Activated naive CD8-positive, alpha-beta T cell (primary cell): Measurements from ENCODE around the gene MTFMT.

Experiments used
- H3K27ac Mint-ChIP-seq: one replicate; pipeline ENCODE4 v1.8.0; 2021; ENCODE audit warnings: mixed read lengths
- H3K27me3 Mint-ChIP-seq: one replicate; pipeline ENCODE4 v1.8.0; 2021; ENCODE audit warnings: mixed read lengths
- H3K36me3 Mint-ChIP-seq: one replicate; pipeline ENCODE4 v1.8.0; 2021; ENCODE audit warnings: mixed read lengths
- H3K4me1 Mint-ChIP-seq: one replicate; pipeline ENCODE4 v1.8.0; 2021; ENCODE audit warnings: low read depth, mixed read lengths
- H3K4me3 Mint-ChIP-seq: one replicate; pipeline ENCODE4 v1.8.0; 2021; ENCODE audit warnings: mild to moderate bottlenecking, mixed read lengths
- H3K9me3 Mint-ChIP-seq: one replicate; pipeline ENCODE4 v1.8.0; 2021; ENCODE audit warnings: low read depth, mixed read lengths

The MTFMT gene

DNA sequence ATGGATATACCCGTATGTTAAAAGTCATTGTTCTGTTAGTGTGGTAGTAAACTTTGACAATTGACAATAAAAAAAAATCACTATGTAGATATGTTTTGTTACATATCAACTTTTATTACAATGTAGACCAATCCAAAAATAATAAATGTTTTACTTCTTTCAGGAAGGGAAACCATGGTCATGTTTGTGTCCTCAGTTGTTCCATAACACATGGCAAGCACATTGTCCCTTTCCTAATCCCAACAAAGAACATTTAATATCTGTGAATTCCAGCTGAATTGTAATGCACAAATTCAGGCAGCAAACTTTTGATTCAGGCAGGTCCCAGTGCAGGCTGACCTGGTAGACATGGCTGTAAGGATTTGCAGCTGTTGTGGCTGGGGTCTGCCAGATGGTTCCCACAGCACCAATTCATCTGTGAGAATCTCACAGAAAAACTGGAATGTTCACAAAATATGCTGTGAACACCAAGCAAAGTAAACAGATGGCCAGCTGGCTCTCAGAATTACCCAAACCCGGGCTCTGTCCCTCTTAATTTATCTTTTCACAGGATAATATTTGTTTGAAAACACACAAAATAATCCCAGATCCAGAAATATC lies 37.8 kb downstream of the MTFMT start:
- H3K4me3 Mint-ChIP-seq = peak overlapping the region; percentile 61
- no peaks in the 10 kb centered on the region for H3K9me3 Mint-ChIP-seq
- peaks cover 35% of the 10 kb centered on the region for H3K4me1 Mint-ChIP-seq
- no peaks in the 10 kb centered on the region for H3K27me3 Mint-ChIP-seq
- H3K36me3 Mint-ChIP-seq = peaks cover 3% of the 10 kb centered on the region
- H3K27ac Mint-ChIP-seq = no peak overlapping the region

DNA sequence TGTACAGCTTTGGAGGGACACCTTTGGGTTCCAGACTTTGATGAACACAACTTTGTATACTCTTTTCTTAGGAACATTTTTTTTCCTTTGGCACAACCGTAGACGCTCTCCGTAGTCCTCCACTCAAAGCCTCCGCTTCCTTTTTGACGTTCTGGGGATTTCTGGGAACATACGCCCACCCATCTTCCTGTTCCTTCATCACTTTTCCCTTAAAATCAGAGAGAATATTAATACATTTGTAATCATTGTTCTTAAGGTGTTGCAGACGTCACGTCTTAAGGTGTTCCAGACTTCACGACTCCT lies 39.3 kb downstream of the MTFMT start:
- peak overlapping the region; percentile 92 for H3K4me3 Mint-ChIP-seq
- no peaks in the 10 kb centered on the region for H3K27me3 Mint-ChIP-seq

GRCh38 chr15:64989416-64990167 lies 39.8 kb downstream of the MTFMT start, which contains the start of gene SPG21:
TSS of gene SPG21 (minus strand) at chr15:64989914. CDS start at chr15:64983569, 6,345 bp downstream.
- Mint-ChIP-seq H3K27ac (peak within 1 kb of the TSS; percentile 96), H3K4me3 (peak within 1 kb of the TSS; percentile 99), H3K9me3 (no peaks in the 10 kb centered on the region), H3K36me3 (peaks cover 6% of the 10 kb centered on the region), H3K4me1 (peaks cover 45% of the 10 kb centered on the region), H3K27me3 (no peaks in the 10 kb centered on the region)

More for the DNA sequence above, 39.3 kb downstream of the MTFMT start:
- peaks cover 42% of the 10 kb centered on the region for H3K4me1 Mint-ChIP-seq
- H3K36me3 Mint-ChIP-seq = peaks cover 6% of the 10 kb centered on the region
- H3K9me3 Mint-ChIP-seq = no peaks in the 10 kb centered on the region
- H3K27ac Mint-ChIP-seq = peak overlapping the region; percentile 87

- Mint-ChIP-seq H3K4me3 (peak overlapping the region; percentile 65), H3K27me3 (no peaks in the 10 kb centered on the region), H3K27ac (no peak overlapping the region), H3K4me1 (peaks cover 50% of the 10 kb centered on the region), H3K36me3 (peaks cover 6% of the 10 kb centered on the region), H3K9me3 (no peaks in the 10 kb centered on the region)
These were observed 42.3 kb downstream of the MTFMT start for GRCh38 chr15:64987136-64987535.

DNA sequence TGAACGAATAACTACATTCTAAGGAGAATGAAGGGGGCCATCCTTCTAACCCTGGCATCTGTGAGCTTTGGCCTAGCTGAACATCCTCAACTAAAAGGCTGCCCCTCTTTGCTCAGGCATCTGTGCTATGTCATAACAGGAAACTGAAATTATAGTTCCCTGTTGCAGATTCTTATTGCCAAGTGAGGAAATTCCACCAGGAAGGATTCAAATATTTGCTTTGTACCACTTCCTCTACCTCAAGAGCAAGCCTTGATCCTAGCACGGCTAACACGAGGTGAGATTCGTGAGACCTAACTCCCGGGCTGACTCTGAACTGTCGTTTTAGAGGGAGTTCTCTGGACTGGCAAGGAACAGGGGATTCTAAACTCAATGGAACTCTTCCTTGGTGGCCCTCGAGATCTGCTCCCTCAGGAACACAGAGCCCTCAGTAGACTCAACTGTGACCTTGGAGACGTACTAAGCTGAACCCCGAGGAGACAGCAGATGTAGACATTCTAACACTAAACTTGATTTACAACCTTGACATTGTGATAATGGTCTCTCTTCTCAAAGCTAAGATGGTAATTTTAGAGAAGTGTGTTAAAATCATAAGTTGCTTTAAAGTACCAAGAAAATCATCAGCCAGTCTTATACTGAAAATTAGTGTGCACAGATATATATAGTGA lies 43.9 kb downstream of the MTFMT start:
- H3K4me3 Mint-ChIP-seq = peak overlapping the region; percentile 13
- peaks cover 48% of the 10 kb centered on the region for H3K4me1 Mint-ChIP-seq
- H3K27me3 Mint-ChIP-seq = no peaks in the 10 kb centered on the region
- no peaks in the 10 kb centered on the region for H3K9me3 Mint-ChIP-seq
- peaks cover 6% of the 10 kb centered on the region for H3K36me3 Mint-ChIP-seq
- peak overlapping the region; percentile 50 for H3K27ac Mint-ChIP-seq

DNA sequence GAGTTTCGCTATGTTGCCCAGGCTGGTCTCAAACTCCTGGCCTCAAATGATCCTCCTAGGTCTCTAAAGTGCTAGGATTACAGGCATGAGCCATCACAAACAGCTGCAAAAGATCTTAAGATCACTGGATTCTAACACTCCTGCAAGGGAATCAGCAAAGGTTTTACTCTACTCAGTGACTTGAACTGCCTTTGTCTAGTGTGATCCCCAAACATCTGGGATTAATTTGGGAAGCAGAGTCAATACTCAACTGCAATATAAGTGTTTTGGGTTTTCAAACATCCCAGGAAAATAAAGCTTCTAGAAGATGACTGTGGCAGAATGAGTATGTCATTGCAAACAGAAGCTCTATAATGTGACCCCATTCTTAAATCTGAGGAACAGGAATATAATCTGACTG lies 47.0 kb downstream of the MTFMT start:
- H3K4me1 Mint-ChIP-seq = peaks cover 28% of the 10 kb centered on the region
- peaks cover 10% of the 10 kb centered on the region for H3K36me3 Mint-ChIP-seq
- no peak overlapping the region for H3K4me3 Mint-ChIP-seq
- H3K27ac Mint-ChIP-seq = no peak overlapping the region
- H3K27me3 Mint-ChIP-seq = no peaks in the 10 kb centered on the region
- H3K9me3 Mint-ChIP-seq = no peaks in the 10 kb centered on the region

GRCh38 chr15:64981812-64982431 lies 47.5 kb downstream of the MTFMT start:
- H3K27ac Mint-ChIP-seq = no peak overlapping the region
- no peaks in the 10 kb centered on the region for H3K27me3 Mint-ChIP-seq
- no peaks in the 10 kb centered on the region for H3K9me3 Mint-ChIP-seq
- peaks cover 22% of the 10 kb centered on the region for H3K4me1 Mint-ChIP-seq
- H3K36me3 Mint-ChIP-seq = peaks cover 10% of the 10 kb centered on the region
- H3K4me3 Mint-ChIP-seq = no peak overlapping the region

GRCh38 chr15:64979252-64979710 lies 50.2 kb downstream of the MTFMT start:
- no peak overlapping the region for H3K27ac Mint-ChIP-seq
- H3K36me3 Mint-ChIP-seq = peaks cover 6% of the 10 kb centered on the region

DNA sequence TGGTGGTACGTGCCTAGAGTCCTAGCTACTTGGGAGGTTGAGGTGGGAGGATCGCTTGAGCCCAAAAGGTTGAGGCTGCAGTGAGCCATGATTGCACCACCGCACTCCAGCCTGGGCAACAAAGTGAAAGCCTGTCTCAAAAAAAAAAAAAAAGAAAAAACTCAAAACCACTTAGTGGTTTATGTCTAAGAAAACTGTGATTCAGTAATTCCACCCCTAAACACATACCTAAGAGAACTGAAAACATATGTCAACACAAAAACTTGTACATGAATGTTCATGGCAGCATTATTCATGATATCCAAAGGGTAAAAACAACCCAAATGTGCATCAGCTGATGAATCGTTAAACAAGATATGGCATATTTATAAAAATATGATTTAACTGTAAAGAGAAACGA lies 54.0 kb downstream of the MTFMT start:
- peaks cover 8% of the 10 kb centered on the region for H3K36me3 Mint-ChIP-seq

More at GRCh38 chr15:64979252-64979710, 50.2 kb downstream of the MTFMT start:
- Mint-ChIP-seq H3K4me3 (no peak overlapping the region), H3K4me1 (peaks cover 10% of the 10 kb centered on the region), H3K9me3 (no peaks in the 10 kb centered on the region), H3K27me3 (no peaks in the 10 kb centered on the region)

DNA sequence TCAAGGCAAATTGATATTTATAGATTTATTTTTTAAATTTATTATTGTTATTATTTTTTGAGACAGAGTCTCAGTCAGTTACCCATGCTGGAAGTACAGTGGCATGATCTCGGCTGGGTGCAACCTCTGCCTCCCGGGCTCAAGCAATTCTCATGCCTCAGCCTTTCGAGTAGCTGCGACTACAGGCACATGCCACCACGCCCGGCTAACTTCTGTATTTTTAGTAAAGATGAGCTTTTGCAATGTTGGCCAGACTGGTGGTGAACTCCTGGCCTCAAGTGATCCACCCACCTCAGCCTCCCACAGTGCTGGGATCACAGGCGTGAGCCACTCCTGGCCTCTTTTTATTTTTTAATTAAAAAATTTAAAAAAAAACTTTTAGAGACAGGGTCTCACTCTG lies 58.7 kb downstream of the MTFMT start:
- H3K4me1 Mint-ChIP-seq = peaks cover 3% of the 10 kb centered on the region
- peaks cover 5% of the 10 kb centered on the region for H3K36me3 Mint-ChIP-seq
- no peak overlapping the region for H3K27ac Mint-ChIP-seq
- no peaks in the 10 kb centered on the region for H3K27me3 Mint-ChIP-seq
- H3K9me3 Mint-ChIP-seq = no peaks in the 10 kb centered on the region
- H3K4me3 Mint-ChIP-seq = no peak overlapping the region

More for the DNA sequence above, 54.0 kb downstream of the MTFMT start:
- H3K27ac Mint-ChIP-seq = no peak overlapping the region
- peaks cover 3% of the 10 kb centered on the region for H3K4me1 Mint-ChIP-seq
- H3K4me3 Mint-ChIP-seq = no peak overlapping the region
- no peaks in the 10 kb centered on the region for H3K27me3 Mint-ChIP-seq
- H3K9me3 Mint-ChIP-seq = no peaks in the 10 kb centered on the region

DNA sequence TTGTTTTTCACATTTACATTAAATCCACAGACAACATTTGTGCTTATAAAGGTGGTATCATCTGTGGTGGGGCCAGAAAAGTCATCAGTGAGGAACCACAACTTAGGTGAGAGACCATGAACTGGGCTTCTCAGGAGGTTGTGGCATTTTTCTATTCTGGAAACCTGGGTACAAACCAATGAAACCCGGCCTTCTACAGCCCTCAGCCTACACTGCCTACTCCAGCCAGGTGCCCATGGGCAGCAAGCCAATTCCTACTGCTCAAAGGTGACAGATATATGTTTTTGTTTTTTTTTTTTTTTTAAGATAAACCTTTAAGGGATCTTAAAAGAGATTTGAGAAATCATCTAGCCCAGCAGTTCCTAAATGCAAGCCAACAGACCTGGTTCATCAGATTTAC lies 60.0 kb downstream of the MTFMT start:
- Mint-ChIP-seq H3K4me1 (no peaks in the 10 kb centered on the region), H3K27ac (no peak overlapping the region), H3K4me3 (no peak overlapping the region), H3K36me3 (peaks cover 2% of the 10 kb centered on the region), H3K27me3 (no peaks in the 10 kb centered on the region), H3K9me3 (no peaks in the 10 kb centered on the region)

DNA sequence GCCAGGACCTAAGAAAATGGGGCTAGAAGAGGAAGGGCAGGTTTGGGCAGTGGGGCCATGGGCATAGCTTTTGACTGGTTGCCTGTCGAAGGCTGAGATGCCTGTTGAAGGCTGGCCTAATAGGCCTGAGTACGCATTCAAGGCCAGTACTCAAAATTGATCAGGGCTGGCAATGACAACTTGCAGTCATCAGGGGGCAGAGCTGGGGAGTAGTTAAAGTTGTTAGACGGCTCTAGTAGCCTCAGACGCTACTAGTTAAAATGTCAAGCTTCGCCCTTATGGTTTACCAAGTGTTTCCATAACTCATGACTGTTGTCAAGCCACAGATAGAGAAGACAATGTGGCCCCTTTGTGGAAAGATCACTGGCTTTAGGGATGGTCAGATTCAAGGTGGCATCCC lies 68.4 kb downstream of the MTFMT start:
- Mint-ChIP-seq H3K36me3 (peaks cover 17% of the 10 kb centered on the region), H3K27ac (no peak overlapping the region), H3K27me3 (no peaks in the 10 kb centered on the region), H3K9me3 (no peaks in the 10 kb centered on the region), H3K4me1 (no peaks in the 10 kb centered on the region), H3K4me3 (no peak overlapping the region)

GRCh38 chr15:64960153-64960552 lies 69.3 kb downstream of the MTFMT start:
- H3K27me3 Mint-ChIP-seq = no peaks in the 10 kb centered on the region
- H3K4me3 Mint-ChIP-seq = no peak overlapping the region
- no peaks in the 10 kb centered on the region for H3K9me3 Mint-ChIP-seq
- peaks cover 21% of the 10 kb centered on the region for H3K36me3 Mint-ChIP-seq
- no peak overlapping the region for H3K27ac Mint-ChIP-seq
- no peaks in the 10 kb centered on the region for H3K4me1 Mint-ChIP-seq

- no peaks in the 10 kb centered on the region for H3K27me3 Mint-ChIP-seq
- peaks cover 19% of the 10 kb centered on the region for H3K36me3 Mint-ChIP-seq
- H3K4me3 Mint-ChIP-seq = no peak overlapping the region
- H3K9me3 Mint-ChIP-seq = no peaks in the 10 kb centered on the region
- H3K4me1 Mint-ChIP-seq = peaks cover 6% of the 10 kb centered on the region
- no peak overlapping the region for H3K27ac Mint-ChIP-seq
These were observed 70.3 kb downstream of the MTFMT start for GRCh38 chr15:64959128-64959527.

DNA sequence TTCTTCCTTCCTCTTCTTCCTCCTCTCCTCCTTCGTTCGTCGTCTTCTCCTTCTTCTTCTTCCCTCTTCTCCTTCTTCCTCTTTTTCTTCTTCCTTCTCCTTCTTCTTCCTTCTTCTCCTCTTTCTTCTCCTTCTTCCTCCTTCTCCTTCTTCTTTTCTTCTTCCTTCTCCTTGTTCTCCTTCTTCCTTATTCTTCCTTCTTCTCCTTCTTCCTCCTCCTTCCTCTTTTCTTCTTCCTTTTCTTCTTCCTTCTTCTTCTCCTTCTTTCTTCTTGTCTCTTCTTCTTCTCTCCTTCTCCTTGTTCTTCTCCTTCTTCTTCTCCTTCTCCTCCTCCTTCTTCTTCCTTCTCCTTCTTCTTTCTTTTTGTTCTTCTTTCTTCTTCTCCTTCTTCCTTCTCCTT lies 75.0 kb downstream of the MTFMT start:
- no peaks in the 10 kb centered on the region for H3K9me3 Mint-ChIP-seq
- peak overlapping the region; percentile 81 for H3K27ac Mint-ChIP-seq
- peaks cover 9% of the 10 kb centered on the region for H3K36me3 Mint-ChIP-seq
- peaks cover 19% of the 10 kb centered on the region for H3K4me1 Mint-ChIP-seq
- H3K27me3 Mint-ChIP-seq = no peaks in the 10 kb centered on the region
- no peak overlapping the region for H3K4me3 Mint-ChIP-seq
